ENCODE data around the gene CREB5.
"Not testable (repeated sequence)": the region's sequence is repeated elsewhere in the genome, so short reads cannot be mapped to it uniquely, and the experiment has no call there.

Gene CREB5

DNA sequence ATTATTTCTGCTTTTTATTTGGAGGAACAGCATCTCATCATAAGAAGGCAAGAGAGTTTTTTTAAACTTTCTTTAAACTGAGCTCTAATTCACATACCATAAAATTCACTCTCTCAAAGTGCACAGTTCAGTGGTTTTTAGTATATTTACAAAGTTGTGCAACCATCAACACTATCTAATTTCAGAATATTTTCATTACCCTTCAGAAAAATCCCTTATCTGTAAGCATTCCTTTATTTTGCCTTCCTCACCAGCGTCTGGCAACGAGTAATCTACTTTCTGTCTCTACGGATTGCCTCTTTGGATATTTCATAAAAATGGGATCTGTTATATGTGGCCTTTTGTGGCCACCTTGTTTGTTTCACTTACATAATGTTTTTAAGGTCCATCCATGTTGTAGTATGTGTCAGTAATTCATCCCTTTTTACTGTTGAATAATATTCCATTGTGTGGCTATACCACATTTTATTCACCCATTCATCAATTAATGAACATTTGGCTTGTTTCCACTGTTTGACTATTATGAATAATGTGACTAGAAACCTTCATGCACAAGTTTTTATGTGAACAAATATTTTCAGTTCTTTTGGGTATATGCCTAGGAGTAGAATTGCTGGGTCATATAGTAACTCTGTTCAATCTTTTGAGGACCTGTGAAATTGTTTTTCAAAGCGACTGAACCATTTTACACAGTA is 364.3 kb downstream of the CREB5 start:
- no peak for DNase-seq (ENCODE audit: low read depth in 2 of 2)

DNA sequence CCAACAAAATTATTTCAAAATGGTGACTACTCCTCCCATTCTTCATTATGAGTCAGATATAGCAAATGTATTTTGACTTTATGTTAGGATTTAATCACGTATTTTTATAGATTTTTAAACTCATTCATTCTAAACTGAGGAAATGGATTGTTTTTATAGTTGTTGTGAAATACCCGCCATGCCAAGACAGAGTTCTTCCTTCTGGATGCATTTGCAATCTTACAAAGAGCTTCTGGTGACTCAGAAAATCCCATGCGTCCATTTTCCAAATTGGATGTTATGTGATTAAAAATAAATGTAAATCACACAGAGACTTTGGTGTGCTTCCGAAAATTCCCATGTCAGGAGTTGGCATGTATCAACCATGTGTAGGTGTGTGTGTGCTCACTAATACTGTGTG is 366.5 kb downstream of the CREB5 start:
- DNase-seq (ENCODE audit: low read depth in 2 of 2), result no peak

- DNase-seq (ENCODE audit: low read depth in 2 of 2), result no peak
Observed at GRCh38 chr7:28779954-28780353, 367.6 kb downstream of the CREB5 start.

DNA sequence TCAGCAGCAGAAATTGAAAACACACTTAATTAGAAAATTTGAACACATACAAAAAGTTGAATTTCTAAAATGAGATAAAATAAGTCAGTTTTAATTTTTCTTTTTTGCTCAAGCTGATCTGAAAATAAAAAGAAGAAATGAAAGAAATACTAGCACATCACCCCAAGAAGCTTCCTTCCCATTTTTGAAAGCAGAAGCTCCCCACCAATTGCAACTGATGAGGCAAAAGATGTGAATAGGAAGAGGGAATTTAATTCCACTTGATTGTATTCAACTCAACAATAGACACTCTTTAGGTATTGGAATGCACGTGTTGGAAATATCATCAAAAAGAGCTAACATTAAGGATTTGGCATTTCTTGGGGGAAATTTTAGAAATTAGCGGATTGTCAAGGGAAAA is 370.0 kb downstream of the CREB5 start:
- DNase-seq (ENCODE audit: low read depth in 2 of 2), result no peak

DNA sequence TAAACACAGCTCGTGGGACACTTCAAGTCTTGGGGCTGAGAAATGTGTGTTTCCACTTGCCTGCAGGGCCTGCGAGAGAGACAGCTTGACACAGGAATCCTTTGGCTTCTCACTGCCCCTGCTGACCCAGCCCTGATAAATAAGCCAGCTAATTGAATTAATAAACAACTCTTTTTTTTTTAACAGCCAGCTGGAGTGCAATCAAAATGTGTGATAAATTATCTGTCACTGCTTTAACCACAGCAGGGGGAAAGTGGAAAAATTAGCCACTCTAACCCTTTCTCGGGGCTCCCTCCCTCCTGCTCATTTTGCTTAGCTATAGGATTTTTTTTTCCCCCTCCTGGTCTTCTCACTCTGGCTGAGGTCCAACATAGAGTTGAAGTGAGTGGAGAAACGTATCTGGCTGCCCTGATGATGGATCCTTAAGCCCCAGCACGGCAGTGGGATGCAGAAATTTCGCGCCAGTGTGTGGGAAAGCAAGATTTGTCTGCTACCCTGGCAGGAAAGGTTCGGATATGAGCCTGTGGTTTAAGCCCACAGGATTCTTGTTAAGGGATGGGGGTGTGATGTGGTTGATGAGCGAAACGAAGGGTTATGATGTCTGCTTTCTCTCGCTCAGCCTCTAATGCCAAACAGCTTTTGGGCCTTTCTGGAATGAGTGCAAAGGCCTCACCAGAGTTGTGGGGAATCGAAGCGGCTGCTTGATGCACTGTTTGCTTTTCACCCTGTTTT is 372.0 kb downstream of the CREB5 start:
- DNase-seq (ENCODE audit: low read depth in 2 of 2), result no peak

GRCh38 chr7:28785041-28785995 is 373.0 kb downstream of the CREB5 start:
- DNase-seq (ENCODE audit: low read depth in 2 of 2), result no peak

- not testable (repeated sequence) for DNase-seq (ENCODE audit: low read depth in 2 of 2)
Observed at GRCh38 chr7:28786156-28786555, 373.8 kb downstream of the CREB5 start.

DNA sequence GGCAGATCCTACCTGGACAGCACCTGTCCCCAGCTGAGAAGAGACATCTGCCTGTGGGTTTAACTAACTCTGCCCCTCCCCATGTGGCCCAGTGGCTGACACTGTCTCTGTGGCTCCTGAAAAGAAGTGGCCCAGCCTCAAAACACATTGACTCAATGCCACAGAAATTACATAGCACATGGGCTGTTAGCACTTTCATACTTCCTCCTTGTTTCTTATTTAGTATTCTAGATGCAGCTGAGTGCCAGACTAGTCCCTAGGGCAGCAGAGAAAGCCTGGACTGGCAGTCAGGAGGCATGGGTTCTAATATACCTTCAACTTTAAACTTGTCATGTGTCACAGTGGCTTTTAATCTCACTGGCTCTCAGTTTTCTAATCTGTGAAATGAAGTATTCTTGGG is 374.8 kb downstream of the CREB5 start:
- DNase-seq (ENCODE audit: low read depth in 2 of 2), result no peak

GRCh38 chr7:28790467-28790866 is 378.1 kb downstream of the CREB5 start:
- no peak for DNase-seq (ENCODE audit: low read depth in 2 of 2)

DNA sequence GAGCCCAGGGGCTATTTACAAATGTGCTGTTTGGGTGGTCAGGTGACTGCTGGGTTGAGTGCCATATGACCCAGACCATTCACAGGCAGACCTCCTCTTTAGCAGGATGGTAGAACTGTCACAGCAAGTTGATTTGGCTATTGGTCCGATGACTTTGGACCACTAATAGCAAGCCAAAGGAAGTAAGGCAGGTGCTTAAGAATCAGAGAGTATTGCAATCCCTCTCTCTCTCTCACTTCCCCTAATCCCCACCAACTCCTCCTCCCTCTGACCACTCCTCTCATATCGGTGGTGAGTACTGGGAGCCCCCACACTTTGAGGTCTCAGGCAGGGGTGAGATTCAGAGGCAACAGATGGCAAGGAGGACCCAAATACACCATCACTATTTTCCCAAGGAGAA is 380.5 kb downstream of the CREB5 start:
- no peak for DNase-seq (ENCODE audit: low read depth in 2 of 2)

DNA sequence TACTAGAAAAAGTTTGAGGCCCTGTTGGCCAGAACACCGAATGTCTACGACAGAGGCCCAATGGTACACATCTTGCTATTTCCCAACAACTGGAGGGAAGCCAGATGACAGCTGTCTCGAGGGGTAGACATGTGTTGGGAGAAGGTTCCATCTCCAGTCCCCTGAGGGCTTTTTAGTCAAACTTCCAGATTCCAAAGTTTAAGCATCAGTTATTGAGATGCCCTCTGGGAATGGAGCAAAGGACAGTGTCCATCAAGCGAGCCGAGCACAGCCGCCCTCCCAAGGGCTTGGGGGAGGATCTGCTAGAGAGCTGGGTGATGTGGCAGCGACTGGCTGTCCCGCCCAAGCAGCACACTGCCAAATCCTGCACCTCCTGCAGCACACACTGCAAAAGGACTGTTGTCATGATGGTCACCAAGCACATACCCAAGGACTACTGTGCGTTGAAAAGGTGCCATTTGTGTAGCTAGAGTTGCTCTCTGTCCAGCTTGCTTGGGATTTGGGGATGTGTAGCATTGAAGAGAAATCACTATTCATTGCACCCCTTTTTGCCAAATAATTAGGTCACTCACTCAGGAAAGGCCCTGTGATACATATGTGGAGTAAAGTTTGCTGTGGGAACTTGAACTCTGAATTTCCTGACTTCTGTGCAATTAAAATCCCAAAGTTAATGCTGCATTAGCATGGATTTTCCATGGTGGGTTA is 381.2 kb downstream of the CREB5 start:
- no peak for DNase-seq (ENCODE audit: low read depth in 2 of 2)

DNA sequence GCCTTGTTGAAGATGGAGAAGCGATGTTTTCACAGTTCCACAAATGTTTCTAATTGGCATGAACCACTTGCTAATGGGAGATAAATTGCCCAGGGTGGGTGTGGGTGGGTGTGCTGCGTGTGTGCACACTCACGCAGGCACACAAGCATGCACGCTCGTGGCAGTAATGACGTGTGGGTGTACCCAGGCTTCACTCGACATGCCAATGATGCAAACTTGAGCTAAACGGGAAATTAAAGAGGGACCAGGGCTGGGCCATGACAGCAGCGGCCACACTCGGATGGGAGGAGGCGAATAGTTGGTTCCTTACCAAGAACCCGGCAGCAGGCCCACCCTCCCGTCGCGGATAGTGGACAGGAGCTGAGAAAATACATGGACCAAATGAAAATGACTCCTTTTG is 386.0 kb downstream of the CREB5 start:
- DNase-seq (ENCODE audit: low read depth in 2 of 2), result no peak

GRCh38 chr7:28799619-28800018 is 387.3 kb downstream of the CREB5 start:
- no peak for DNase-seq (ENCODE audit: low read depth in 2 of 2)

DNA sequence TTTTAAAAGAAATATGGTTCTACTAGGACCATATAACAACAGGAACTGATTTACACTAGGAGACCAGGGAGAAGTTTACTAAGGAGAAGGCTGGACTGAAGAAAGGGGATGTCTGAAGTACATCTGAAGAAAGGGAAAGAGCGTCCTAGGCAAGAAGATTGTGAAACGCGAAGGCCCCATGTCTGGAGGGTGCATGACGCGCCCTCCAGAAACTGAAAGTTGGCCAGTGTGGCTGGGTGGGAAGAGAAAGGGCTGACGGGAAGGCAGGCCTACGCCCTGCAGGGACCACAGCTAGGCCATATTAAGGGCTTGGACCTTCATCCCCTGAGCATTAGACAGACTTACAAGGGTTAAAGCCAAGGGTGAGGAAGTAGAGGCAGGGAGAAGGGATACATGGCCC is 387.8 kb downstream of the CREB5 start:
- DNase-seq (ENCODE audit: low read depth in 2 of 2), result no peak

GRCh38 chr7:28802450-28802849 is 390.1 kb downstream of the CREB5 start:
- no peak for DNase-seq (ENCODE audit: low read depth in 2 of 2)

DNA sequence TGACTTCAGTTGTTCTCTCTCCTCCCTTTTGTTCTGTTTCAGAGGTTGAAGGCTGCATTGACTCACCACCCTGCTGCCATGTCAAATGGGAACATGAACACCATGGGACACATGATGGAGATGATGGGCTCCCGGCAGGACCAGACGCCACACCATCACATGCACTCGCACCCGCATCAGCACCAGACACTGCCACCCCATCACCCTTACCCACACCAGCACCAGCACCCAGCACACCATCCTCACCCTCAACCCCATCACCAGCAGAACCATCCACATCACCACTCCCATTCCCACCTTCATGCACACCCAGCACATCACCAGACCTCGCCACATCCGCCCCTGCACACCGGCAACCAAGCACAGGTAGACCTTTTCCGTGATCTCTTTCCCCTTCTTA is 391.8 kb downstream of the CREB5 start:
- DNase-seq (ENCODE audit: low read depth in 2 of 2), result no peak

- no peak for DNase-seq (ENCODE audit: low read depth in 2 of 2)
Observed at GRCh38 chr7:28804990-28805389, 392.7 kb downstream of the CREB5 start.

- no peak for DNase-seq (ENCODE audit: low read depth in 2 of 2)
Observed at GRCh38 chr7:28806841-28807240, 394.5 kb downstream of the CREB5 start.

DNA sequence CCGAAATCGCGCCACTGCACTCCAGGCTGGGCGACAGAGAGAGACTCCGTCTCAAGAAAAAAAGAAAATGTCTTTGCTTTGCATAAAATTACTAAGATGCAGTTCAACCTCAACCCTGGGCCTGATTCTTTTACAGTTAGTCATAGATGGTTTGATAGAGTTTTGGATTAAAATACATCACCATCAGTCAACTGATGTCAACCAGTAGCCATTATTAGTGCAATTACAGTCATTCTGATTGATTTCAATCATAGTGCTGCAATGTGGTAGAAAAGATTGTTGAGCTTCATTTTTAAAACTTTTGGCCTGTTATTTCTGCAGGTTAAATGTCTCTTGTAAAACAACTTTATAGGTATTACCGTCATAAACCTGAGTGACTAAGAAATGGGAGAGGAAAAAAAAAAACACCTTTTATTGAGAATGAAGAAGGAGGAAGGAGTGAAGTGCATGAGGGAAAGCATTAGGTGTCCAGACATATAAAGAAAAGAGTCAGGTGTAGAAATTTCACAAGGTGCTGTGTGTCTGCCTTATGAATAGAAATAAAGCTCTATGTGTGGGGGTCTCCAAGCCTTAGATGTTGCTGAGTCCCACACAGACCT is 395.2 kb downstream of the CREB5 start:
- no peak for DNase-seq (ENCODE audit: low read depth in 2 of 2)

DNA sequence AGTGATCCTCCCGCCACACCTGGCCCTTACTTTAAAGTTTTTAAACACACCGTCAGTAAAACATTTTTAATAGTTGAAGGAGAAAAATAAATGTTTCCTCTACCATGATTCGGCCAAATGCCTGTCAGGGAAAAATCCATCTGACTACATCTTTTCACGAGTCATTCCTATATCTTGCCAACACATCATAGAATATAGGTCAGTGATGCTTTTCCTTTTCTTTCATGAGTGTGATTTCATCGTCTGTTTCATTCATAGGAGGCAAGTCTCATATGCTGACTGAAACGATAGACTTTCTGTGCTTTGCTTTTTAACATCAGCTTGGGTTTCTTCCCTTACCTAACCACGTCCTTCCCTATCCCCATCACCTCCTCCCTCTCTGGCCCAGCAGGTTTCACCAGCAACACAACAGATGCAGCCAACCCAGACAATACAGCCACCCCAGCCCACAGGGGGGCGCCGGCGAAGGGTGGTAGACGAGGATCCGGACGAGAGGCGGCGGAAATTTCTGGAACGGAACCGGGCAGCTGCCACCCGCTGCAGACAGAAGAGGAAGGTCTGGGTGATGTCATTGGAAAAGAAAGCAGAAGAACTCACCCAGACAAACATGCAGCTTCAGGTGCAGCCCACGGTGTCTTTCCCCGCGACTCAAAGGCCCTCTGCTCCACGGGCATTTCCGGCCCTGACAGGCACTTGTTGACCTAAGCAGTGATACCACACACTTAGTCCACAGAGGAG is 396.6 kb downstream of the CREB5 start:
- no peak for DNase-seq (ENCODE audit: low read depth in 2 of 2)

DNA sequence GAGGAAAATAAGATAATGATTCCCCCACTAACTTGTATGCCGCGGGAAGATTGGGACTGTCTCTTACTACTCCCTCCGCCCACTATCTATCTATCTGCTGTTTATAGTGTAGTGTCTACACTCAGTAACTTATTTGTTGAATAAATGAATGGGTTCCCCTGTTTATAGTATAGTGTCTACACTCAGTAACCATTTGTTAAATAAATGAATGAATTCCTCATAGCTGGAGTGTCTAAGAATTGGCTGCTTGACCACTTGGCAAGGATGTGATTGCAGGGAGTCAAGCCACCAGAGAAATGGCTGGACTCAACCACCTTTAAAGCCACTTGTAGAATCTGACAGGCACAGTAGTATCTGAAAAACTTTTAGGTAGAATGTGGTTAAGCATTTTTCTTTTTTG is 398.7 kb downstream of the CREB5 start:
- DNase-seq (ENCODE audit: low read depth in 2 of 2), result no peak
